ENCODE measurements around the gene PRRG4. TPM values are rescaled to one million over a fixed set of nuclear protein-coding genes. Genes with fewer than 3 reads are reported as not detected.

PRRG4 gene
- total RNA-seq, 2 donors from 2014 or later, result 2.9 to 3.7 TPM

- Mint-ChIP-seq H3K4me1 (no peaks in the 10 kb centered on the region), H3K4me3 (no peak overlapping the region), H3K36me3 (ENCODE audit: low read depth) (no peaks in the 10 kb centered on the region), H3K27ac (no peak overlapping the region), H3K27me3 (ENCODE audit: insufficient read depth) (no peaks in the 10 kb centered on the region), H3K9me3 (no peaks in the 10 kb centered on the region)
- no peaks in the 10 kb centered on the region for H3K27me3 ChIP-seq (ENCODE audit: control insufficient read depth, insufficient read depth, low read length, poor library complexity, severe bottlenecking)
- no peak overlapping the region for H3K4me3 ChIP-seq (ENCODE audit: low read length)
- no peak for DNase-seq
- H3K27ac ChIP-seq (ENCODE audit: low read depth, low read length), result no peak overlapping the region
- TF ChIP-seq CTCF (conservative IDR thresholded peaks at IDR 0.05), result no peak
- no peaks in the 10 kb centered on the region for H3K4me1 ChIP-seq (ENCODE audit: control insufficient read depth, insufficient read depth, low read length)
- no peak overlapping the region for H3K9ac ChIP-seq (ENCODE audit: extremely low read depth, low read length, poor library complexity, severe bottlenecking)
- no peaks in the 10 kb centered on the region for H3K36me3 ChIP-seq (ENCODE audit: control insufficient read depth, insufficient read depth, low read length)
- no peaks in the 10 kb centered on the region for H3K9me3 ChIP-seq (ENCODE audit: control insufficient read depth, low read length)
- 81 to 100% methylated on average over 1 to 3 of the region's 3 CpGs for WGBS, 2 experiments (ENCODE audit: insufficient coverage in 1 of 2, insufficient read length in 1 of 2)
Measured at GRCh38 chr11:32796425-32796824, 33.3 kb upstream of the PRRG4 start.

GRCh38 chr11:32809313-32809712 lies 20.4 kb upstream of the PRRG4 start:
- Mint-ChIP-seq H3K4me1 (peaks cover 3% of the 10 kb centered on the region), H3K36me3 (ENCODE audit: low read depth) (no peaks in the 10 kb centered on the region), H3K27ac (no peak overlapping the region), H3K27me3 (ENCODE audit: insufficient read depth) (no peaks in the 10 kb centered on the region), H3K4me3 (no peak overlapping the region), H3K9me3 (no peaks in the 10 kb centered on the region)
- no peak overlapping the region for H3K4me3 ChIP-seq (ENCODE audit: low read length)
- 0 to 17% methylated on average over 2 to 3 of the region's 3 CpGs for WGBS, 2 experiments (ENCODE audit: insufficient coverage in 1 of 2, insufficient read length in 1 of 2)
- no peak overlapping the region for H3K9ac ChIP-seq (ENCODE audit: extremely low read depth, low read length, poor library complexity, severe bottlenecking)
- H3K4me1 ChIP-seq (ENCODE audit: control insufficient read depth, insufficient read depth, low read length), result no peaks in the 10 kb centered on the region
- H3K27me3 ChIP-seq (ENCODE audit: control insufficient read depth, insufficient read depth, low read length, poor library complexity, severe bottlenecking), result no peaks in the 10 kb centered on the region
- no peak overlapping the region for H3K27ac ChIP-seq (ENCODE audit: low read depth, low read length)
- H3K36me3 ChIP-seq (ENCODE audit: control insufficient read depth, insufficient read depth, low read length), result no peaks in the 10 kb centered on the region
- DNase-seq, result peak; percentile 93
- peak; percentile 94 for TF ChIP-seq CTCF (conservative IDR thresholded peaks at IDR 0.05)
- no peaks in the 10 kb centered on the region for H3K9me3 ChIP-seq (ENCODE audit: control insufficient read depth, low read length)

GRCh38 chr11:32817181-32817851 lies 12.4 kb upstream of the PRRG4 start:
- H3K27ac Mint-ChIP-seq, result no peak overlapping the region
- Histone ChIP-seq H3K27me3 (ENCODE audit: control insufficient read depth, insufficient read depth, low read length, poor library complexity, severe bottlenecking) (no peaks in the 10 kb centered on the region), H3K4me1 (ENCODE audit: control insufficient read depth, insufficient read depth, low read length) (no peaks in the 10 kb centered on the region), H3K9me3 (ENCODE audit: control insufficient read depth, low read length) (no peaks in the 10 kb centered on the region), H3K9ac (ENCODE audit: extremely low read depth, low read length, poor library complexity, severe bottlenecking) (no peak overlapping the region), H3K36me3 (ENCODE audit: control insufficient read depth, insufficient read depth, low read length) (no peaks in the 10 kb centered on the region), H3K27ac (ENCODE audit: low read depth, low read length) (no peak overlapping the region), H3K4me3 (ENCODE audit: low read length) (no peak overlapping the region)
- no peak overlapping the region for H3K4me3 Mint-ChIP-seq
- H3K9me3 Mint-ChIP-seq, result no peaks in the 10 kb centered on the region
- no peaks in the 10 kb centered on the region for H3K27me3 Mint-ChIP-seq (ENCODE audit: insufficient read depth)
- no peaks in the 10 kb centered on the region for H3K4me1 Mint-ChIP-seq
- 91 to 98% methylated on average over 4 of the region's 4 CpGs for WGBS, 2 experiments (ENCODE audit: insufficient coverage in 1 of 2, insufficient read length in 1 of 2)
- no peaks in the 10 kb centered on the region for H3K36me3 Mint-ChIP-seq (ENCODE audit: low read depth)
- DNase-seq, result no peak
- TF ChIP-seq CTCF (conservative IDR thresholded peaks at IDR 0.05), result no peak

Data from endodermal cell (in vitro differentiated cells).